GM18507 (cell line): Measurements from ENCODE around the gene CBX4.

Experiments
- DNase-seq: peaks from one replicate; pipeline ENCODE4 v3.0.0; 2011; ENCODE audit warnings: low read depth; ENCODE audit not compliant: insufficient read length; ENCODE audit errors: extremely low spot score
- FAIRE-seq: peaks from 2 replicates; lab custom pipeline; 2011; peaks lifted over from hg19 to GRCh38; lab: Jason Lieb, UNC

The CBX4 gene

DNA sequence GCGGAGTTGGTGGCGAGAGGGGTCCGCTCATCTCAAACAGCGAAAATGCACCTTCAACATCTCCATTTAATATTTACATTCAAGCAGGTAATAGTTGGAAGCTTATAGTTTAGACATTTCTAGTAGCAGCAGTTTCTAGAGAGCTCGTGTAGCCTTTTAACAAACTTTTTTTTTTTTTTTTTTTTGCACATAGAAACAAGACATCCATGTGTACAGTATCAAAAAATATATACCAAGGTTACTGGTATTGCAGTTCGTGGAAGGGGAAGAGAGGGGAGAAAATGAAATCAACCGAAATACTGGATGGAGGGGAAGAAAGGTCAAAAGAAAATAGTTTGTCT lies 6.2 kb downstream of the CBX4 start:
- FAIRE-seq (no peak), DNase-seq (no peak)

DNA sequence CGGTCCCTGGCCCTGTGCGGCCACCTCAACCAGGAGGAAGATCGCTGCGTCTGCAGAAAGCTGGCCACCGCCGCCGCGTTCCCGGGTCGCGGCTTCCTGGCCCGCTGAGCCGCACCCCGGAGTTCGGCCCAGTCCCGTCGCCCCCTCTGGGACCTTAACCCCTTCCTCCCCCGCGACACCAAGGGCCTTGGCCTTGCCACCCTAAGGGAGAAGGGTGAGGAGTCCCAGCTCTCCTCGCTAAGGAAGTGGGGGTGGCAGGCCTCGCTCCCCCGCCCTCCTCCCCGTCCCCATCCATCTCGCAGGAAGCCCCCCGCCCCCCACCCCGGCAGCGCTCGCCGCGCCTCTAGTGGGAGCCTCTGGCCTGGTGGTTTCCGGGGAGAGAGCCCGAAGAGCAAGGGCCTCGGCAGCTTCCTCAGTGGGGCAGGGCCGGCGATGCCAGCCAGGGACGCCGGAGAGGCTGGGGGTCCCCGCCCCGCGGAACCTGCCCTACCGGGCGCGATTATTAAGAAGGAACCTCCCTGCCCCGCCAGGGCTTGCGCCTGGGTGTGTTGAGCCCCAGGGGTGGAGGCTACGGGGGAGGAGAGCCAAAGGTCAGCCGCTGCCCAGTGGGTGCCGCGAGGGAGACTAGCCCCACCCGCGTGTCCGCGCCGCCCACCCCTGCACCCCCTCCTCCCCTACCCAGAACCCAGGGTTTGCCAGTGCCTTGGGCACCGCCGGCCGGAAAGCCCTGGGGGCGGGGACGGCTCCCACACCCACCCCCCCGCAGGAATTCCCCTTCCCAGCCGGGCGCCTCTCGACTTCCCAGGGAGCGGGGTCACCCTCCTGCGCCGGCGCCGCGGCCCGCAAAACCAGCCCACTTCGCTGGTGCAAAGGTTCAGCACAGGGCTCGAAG lies 6.8 kb downstream of the CBX4 start:
- DNase-seq = no peak
- no peak for FAIRE-seq

DNA sequence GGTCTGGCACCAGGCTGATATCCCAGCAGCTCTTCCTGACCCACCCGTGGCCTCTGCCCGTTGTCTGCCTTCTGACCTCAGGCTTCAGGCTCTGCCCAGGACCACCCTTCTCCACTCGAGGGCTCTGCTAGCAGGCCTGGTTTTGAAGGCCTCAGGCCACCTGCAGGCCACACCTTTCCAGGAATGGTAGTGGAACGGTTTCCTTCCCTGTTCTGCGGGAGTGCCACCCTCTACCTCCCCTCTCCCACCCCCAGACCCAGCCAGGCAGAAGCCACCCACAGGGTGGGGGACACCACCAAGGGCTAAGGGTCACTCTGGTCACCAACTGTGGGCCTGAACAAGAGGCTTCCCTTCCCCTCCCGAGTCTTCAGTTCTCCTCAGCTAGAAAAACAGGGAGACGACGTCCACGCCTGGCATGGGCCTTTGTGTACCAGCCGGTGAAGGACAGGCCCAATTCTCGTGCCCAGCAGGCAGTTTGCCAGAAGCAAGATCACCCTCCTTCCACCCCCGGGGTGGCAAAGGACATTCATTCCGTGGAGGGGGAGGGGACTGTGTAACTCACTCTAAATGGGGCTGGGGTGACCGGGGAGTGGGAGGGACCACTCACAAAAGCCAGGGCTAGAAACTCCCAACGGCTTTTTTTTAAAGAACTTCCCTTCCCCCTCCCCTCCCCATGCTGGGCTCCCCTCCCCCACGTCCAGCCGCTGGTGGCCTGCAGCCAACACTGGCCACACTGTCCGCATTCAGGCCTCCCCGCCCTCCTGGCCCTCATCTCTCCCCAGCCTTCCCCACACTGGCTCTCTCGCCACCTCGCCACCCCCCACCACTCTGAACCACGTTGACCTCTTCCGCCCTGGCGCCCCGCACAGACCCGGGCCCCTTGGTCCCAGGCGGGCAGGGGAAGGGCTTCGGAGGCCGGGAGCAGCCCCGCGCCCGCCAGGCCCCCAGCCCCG lies 7.7 kb downstream of the CBX4 start:
- FAIRE-seq (no peak), DNase-seq (no peak)

DNA sequence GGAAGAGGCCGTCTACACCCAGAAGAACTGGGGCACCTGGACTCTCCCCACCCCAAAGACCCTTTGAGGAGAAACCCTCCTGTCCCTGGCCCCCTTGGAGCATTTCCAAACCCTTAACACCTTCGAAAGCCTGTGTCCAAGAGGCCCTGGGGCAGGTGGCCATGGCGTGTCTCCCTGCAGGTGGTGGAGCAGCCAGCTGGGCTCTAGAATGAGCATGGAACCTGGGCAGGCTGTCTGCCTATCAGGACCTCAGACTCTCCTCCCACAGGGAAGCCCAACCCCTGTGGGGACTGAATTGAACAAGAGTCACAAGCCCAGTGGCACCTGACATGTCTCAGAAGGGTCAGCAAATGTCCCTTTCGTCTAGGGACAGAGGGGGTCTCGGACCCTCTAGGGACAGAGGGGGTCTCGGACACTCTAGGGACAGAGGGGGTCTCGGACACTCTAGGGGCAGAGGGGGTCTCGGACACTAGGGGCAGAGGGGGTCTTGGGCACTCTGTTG lies 8.4 kb downstream of the CBX4 start:
- FAIRE-seq = no peak
- DNase-seq = no peak

DNA sequence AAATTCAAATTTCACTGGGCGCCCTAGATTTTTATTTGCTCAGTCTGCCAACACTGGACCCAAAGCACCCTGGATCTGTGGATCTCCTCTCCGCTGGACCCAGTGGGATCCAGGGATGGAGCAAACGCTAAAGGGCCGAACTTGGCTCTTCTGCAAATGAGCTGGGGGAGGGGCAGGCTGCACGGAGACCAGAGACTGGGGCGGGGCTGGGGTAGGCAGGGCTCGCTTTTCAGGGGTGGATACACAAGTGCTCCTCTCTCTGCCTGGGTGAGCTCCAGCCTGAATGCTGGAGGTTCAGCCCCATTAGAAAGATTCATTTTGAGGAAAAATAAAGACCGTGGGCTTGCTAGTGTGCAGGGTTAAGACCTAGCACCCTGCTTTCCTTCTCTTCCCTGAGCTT lies 8.9 kb downstream of the CBX4 start:
- DNase-seq (no peak), FAIRE-seq (no peak)

DNA sequence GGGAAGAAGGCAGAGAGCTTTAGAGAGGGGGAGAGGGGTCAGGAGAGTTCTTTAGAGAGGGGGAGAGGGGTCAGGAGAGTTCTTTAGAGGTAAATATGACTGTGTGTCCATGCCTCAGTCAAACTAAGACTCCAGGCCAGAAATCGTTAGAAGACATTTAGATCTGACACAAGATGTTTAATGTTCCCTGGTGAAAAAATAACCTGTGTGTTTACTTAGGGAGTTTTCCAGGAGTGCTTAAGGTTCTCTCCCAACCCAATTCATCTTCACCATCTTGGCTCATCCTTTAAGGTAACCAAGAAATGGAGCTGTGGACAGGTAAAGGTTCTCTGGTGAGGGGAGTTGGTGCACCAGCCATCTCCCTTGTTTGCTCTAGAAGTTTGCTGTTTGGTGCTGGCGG lies 9.8 kb downstream of the CBX4 start:
- DNase-seq (no peak), FAIRE-seq (no peak)

DNA sequence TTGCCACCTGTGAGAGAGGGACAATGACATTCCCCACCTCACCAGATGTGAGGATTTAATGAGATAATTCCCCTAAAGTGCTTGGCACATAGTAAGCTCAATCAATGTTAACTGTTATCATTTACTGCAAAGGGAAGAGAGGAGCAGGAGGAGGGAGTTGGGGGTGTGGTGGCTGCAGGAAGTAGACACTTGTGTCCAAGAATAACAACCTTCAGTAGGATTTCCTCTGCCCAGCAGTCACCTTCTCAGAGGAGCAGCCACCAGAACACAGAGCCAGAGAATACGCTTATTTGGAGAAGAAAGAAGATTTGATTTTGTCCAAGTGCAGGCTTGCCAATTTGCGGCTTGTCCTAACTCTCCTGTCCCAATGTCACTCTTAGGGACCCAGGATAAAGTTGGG lies 10.2 kb downstream of the CBX4 start:
- DNase-seq = no peak
- no peak for FAIRE-seq

DNA sequence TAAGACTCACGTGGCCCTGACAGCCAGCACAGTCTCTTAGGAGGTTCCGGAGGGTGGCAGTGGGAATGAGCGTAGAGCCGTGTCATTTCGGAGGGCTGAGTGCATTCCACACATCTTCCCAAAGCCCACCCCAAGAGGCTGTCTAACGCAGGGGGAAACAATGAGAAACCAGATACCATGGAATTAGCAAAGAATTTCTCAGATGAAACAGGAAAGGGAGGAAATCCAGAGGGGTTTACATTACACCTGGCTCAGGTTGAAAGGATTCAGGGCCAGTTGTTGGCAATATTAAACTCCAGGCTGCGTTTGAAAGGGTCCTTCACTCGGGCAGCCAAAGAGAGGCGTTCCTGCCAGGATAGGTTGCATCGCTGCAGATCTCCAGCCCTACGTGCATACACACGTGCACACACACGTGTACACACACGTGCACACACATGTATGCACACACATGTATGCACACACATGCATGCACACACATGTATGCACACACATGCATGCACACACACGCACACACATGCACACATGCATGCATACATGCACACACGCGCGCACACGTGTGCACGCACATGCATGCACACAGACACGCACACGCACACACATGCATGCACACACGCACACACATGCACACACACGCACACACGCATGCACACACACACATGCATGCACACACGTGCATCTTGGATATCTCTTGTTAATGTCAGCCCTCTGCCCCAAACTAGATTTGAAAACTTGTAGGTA lies 12.2 kb downstream of the CBX4 start:
- FAIRE-seq (no peak), DNase-seq (no peak)

DNA sequence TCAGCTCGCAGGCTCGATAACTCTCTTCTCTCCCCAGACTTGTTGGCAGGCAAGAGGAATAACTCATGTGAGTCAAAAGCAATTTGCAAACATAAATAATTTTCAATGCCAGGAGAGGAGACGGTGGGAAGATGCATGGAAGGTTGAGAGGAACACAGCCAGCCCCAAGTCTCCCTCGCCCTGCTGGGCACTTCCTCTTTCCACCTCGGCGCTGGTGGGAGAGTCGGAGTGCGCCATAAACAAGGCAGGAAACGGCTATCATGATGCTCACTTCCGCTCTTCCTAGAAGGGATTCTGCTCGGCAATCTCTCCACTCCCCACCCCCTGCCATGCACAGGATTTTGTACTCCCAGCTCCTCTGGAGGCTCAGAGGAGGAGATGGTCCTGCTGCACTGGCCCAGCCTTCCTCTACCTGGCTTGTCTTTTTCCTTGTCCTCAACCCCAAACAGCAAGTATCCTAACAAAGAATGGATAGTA lies 13.0 kb downstream of the CBX4 start:
- DNase-seq (no peak), FAIRE-seq (no peak)

DNA sequence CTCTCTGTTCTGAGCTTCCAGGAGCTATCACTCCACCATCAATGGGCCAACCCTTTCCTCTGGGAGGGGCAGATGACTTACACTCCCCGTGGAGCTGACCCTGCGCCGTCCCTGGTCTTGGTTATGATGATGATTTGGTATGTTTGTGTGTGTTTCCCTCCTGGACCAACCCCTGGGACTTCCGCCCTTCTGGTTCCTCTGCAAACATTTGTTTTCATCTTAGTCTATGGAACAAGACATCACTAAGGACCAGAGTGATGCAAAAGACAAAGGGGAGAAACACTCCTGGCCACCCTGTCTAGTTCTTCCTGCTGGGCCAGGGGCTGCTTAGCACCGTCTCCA lies 13.7 kb downstream of the CBX4 start:
- FAIRE-seq (no peak), DNase-seq (no peak)

DNA sequence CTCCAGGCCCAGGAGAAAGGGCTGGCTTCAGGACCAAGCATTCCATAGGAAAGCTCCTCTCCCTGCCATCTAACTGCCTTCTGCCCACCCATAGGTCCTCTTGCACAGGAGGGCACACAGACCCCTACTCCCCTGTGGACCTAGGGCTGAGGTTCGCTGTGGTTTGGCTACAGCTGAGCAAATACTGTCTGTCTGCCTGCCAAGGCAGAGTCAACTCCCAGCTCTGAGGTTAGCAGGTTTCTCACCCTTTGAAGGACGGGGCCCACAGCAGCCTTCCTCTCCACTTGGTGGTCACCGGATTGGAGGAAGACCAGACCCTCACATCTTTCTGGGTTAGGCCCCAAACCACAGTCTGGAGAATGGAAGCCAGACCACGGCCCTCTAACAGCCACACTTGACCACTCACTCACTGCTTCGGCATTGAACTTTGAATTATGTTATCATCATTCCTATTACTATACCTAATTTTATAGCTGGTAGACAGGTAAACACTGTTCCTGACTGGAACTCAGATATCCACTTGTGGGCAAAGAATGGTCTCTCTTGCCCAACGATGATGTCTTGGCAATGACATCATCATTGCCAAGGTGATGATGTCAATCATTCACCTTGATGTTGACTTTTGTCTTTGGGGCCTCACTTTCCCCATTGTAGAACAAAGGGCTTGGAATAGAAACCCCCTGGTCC lies 14.2 kb downstream of the CBX4 start:
- FAIRE-seq = no peak
- no peak for DNase-seq

DNA sequence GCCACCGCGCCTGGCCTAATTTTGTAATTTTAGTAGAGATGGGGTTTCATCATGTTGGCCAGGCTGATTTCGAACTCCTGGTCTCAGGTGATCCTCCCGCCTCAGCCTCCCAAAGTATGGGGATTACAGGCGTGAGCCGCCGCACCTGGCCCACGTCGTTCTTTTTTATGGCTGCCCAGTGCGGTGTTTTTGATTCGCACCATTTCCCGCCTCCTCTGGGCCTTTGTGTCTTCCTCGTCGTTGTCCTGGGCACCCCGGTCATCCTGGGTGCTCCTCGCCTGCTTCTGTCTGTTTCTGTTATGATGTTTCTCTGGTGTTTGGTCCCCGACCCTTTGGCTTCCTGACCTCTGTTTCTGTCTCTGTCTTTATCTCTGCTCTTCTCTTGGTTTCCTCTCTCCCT lies 15.0 kb downstream of the CBX4 start:
- DNase-seq = no peak
- FAIRE-seq = no peak

DNA sequence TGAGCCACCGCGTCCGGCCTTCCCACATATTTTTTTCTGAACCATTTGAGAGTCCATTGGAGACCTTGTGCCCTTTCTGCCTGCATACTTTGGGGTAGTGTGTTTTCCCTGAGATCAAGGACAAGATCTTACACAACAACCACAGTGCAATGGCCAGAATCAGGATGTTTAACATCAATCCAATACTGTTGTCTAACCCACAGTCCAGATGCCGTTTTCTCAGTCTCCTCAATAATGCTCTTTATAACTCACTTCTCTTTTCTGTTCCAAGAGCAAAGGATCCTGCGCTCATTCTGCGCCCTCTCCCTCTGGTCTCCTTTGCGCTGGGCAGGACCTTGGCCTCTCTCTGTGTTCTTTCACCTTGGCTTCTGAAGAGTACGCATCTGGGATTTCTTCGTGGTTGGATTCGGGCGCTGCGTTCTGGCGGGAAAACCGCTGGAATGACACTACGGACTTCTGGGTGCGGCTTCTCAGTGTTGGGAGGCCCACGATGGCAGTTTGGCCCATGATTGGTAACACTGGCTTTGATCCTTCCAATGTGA lies 16.6 kb downstream of the CBX4 start:
- DNase-seq (no peak), FAIRE-seq (no peak)

DNA sequence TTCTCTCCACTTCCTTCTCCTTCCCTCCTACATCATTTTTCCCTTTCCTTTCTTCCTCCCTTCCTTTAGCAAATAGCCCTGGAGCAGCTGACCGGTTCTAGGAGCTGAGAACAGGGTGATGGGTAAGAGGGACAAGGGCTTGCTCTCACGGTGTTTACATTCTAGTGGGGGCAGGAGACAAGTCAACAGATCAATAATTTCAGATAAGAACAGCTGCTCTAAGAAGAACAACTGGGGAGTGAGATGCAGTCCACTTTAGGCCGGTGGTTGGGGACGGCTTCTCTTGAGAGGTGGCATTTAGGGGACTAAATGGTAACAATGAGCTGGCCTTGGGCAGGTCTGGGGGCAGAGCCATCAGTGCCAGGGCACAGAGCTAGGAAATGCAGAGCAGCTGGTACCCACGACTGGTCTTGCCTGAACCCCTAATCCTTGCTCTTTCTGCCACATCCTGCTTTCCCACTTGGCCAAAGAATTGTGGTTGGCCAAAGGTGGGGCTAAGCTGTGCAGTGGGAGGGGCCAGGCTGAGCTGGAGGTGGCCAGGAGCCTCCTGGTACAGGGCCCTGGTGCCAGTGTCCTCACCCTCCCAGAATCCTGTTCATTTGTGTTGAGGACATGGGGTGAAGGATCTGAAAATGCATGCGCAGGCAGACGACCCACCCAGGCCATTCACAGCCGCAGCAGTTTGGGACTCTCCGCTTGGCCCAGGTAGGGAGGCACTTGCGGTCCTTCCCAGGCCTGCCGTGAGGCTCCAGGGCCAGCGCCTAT lies 17.7 kb downstream of the CBX4 start:
- DNase-seq (no peak), FAIRE-seq (no peak)

DNA sequence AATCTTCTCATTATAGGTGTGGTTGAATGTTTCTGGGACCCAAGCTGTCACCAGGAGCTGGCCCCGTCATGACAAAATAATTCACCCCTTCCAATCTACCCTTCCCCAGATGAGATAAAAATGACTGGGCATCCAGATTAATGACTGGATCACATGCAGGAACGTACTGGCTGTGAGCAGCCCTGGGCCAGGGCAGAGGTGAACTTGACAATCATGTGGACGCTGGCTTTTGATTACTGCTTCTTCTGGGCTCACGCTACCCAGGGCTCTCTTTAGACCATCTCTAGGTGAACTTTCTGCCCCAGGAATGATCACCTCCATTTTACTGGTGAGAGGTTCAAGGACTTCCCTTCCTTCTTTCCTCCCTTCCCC lies 18.3 kb downstream of the CBX4 start:
- no peak for DNase-seq
- no peak for FAIRE-seq

DNA sequence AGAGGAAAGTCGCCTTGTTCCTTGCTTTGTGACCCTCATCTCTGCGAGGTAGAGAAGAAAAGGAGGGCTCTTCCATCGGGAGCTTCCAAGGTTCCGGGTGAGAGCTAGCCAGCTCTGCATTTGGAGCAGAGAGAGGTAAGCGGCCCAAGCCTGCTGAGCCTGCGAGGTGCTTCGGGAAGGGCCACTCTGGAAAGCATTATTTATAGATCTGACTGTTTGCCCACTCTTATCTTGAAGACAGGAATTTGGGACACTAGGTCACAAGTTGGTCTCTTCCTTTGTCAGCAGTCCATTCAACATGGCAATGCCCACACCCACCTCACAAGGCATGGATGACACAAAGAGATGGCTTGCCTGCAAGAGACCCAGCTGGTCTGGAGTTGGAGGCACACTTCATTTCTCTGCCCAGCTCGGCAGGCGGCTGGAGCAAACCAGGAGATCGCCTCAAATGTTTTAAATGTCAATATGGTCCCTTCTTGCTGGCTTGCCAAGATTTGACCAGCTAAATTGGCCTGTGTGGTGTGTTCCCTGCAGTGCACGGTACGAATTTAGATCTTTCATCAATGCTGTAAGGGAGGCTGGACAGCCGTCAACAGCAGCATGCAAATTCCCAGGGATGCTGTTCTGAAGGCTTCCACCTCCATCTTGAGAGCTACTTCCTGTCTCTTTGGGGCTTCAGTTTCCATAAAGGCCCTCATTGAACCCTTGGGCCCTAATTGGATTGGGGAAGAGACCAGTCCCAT lies 19.5 kb downstream of the CBX4 start:
- DNase-seq (no peak), FAIRE-seq (no peak)

DNA sequence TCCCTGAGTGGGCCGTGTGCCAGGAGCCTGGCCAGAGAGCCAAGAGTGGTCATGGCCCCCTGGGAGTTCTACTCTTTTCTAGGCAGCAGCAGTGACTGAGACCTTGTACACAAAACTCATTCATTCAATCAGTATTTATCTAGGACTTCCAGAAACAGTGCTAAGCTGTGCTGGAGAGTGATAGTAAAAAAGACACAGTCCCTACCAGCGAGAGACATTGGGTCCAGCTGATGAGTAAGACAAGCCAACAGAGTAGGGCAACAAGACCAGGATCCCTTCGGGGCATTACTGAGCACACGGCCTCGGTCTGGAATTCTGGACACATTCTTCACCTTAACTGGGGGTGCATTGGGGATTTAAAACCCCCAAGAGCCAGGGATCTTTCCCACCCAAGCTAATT lies 20.2 kb downstream of the CBX4 start:
- DNase-seq (no peak), FAIRE-seq (no peak)
